ENCODE data around the gene GNA12. TPM values are rescaled to one million over a fixed set of nuclear protein-coding genes. Genes with fewer than 3 reads are reported as not detected.
A peak's percentile ranks its signal among the peaks of the same experiment; 100 is the strongest.
"Not testable (repeated sequence)": the region's sequence is repeated elsewhere in the genome, so short reads cannot be mapped to it uniquely, and the experiment has no call there.

Gene GNA12
- total RNA-seq, 4 donors from 2014 or later = 7.6 to 8.4 (median 8.1) TPM

DNA sequence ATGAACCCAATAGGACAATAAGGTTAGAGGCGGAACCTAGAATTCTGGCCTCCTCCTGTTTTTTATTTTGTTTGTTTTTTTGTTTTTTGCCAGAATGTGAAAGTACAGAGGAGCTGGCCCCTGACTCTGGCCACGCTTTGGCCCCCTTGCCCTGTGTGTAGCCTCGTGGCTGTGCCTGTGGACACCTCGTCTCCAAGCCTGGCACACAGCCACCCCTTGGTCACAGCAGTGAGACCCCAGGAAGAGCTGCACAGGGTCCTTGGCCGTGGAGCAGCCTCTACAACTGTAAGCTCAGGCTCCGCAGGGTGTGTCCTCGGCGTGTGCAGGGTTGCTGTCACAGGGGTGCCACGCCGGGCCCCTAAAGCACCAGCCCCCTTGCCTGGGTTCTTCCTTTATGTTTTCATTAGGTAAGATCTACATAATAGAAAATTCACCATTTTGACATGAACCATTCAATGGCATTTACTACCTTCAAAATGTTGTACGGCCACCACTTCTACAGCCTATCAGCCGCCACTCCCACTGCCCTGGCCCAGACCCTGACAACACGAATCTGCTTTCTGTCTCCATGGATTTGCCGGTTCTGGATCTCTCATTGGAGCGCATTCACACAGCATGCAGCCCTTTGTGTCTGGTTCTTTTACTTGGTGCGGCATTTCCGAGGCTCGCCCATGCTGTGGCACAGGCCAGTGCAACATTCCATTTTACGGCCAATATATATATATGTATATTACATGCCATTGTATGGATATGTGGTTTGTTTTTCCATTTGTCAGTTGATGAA lies 105.2 kb downstream of the GNA12 start:
- DNase-seq = peak in 1 of 2 donors; percentile 13
- in situ Hi-C loops (cut with MboI; ENCODE audit: low sequenced_read_pairs in 4 of 4) (no loop called here), intact Hi-C loops (cut with DNase I; ENCODE audit: low total_unique reads) (loop anchor here (2.0 kb wide), 1 partner anchor 20 kb away; no protein-coding TSS in a partner anchor)
- Histone ChIP-seq H3K36me3 (no peaks in the 10 kb centered on the region), H3K4me1 (peaks cover 8 to 12% of the 10 kb centered on the region in 2 donors), H3K4me3 (no peak overlapping the region), H3K27me3 (no peaks in the 10 kb centered on the region), H3K9me3 (no peaks in the 10 kb centered on the region), H3K27ac (no peak overlapping the region)
- no peak for TF ChIP-seq POLR2A (IDR thresholded peaks at IDR 0.05)
- TF ChIP-seq, protein P1, sequence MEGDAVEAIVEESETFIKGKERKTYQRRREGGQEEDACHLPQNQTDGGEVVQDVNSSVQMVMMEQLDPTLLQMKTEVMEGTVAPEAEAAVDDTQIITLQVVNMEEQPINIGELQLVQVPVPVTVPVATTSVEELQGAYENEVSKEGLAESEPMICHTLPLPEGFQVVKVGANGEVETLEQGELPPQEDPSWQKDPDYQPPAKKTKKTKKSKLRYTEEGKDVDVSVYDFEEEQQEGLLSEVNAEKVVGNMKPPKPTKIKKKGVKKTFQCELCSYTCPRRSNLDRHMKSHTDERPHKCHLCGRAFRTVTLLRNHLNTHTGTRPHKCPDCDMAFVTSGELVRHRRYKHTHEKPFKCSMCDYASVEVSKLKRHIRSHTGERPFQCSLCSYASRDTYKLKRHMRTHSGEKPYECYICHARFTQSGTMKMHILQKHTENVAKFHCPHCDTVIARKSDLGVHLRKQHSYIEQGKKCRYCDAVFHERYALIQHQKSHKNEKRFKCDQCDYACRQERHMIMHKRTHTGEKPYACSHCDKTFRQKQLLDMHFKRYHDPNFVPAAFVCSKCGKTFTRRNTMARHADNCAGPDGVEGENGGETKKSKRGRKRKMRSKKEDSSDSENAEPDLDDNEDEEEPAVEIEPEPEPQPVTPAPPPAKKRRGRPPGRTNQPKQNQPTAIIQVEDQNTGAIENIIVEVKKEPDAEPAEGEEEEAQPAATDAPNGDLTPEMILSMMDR (IDR thresholded peaks at IDR 0.05 in 4 of 5, conservative IDR thresholded peaks at IDR 0.05 in 1 of 5) = no peak
- no peak for ATAC-seq

DNA sequence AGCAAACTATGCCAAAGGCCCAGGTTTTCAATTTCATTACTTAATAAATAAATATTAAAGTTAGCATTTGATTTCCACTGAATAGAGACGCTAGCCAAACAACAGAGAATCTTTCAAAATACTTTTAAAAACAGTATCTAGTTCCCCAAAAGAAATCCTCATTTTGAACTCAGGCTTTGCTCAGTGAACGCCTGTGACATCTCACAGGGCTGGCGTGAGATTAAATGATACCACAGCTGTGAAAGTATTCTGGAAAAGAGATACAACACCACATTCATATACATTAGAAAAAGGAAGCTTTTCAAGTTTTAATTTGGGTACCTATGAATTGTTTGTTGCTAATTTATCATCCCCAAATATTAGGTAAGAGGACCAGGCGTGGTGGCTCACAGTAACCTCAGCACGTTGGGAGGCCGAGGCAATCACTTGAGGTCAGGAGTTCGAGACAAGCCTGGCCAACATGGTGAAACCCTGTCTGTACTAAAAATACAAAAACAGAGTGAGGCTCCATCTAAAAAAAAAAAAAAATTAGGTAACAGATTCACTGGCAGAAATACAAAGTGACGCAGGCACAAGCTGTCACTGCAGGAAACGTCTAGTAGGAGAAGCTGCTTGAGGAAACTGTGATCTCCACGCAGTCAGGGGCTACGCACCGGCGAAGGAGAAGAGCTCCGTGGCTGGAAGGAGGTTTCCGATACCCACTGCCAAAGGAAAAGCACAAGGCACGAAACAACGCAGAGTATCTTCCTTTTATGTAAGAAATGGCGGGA lies 106.2 kb downstream of the GNA12 start:
- in situ Hi-C loops (cut with MboI; ENCODE audit: low sequenced_read_pairs in 4 of 4) = no loop called here
- DNase-seq = peak; percentile 17 to 69
- no peaks in the 10 kb centered on the region for H3K36me3 ChIP-seq
- H3K4me3 ChIP-seq = no peak overlapping the region
- H3K27ac ChIP-seq = peak overlapping the region in 3 of 4 donors; percentile 10 to 39 (median 25)
- H3K9me3 ChIP-seq = no peaks in the 10 kb centered on the region
- no peaks in the 10 kb centered on the region for H3K27me3 ChIP-seq
- TF ChIP-seq, protein P1 (IDR thresholded peaks at IDR 0.05 in 4 of 5, conservative IDR thresholded peaks at IDR 0.05 in 1 of 5) = no peak
- TF ChIP-seq POLR2A (IDR thresholded peaks at IDR 0.05) = peak in 1 of 2 donors; percentile 25
- intact Hi-C loops (cut with DNase I; ENCODE audit: low total_unique reads) = loop anchor here (2.0 kb wide), 1 partner anchor 21 kb away; no protein-coding TSS in a partner anchor
- peaks cover 17 to 20% of the 10 kb centered on the region in 2 donors for H3K4me1 ChIP-seq
- ATAC-seq = peak; percentile 51 to 79

DNA sequence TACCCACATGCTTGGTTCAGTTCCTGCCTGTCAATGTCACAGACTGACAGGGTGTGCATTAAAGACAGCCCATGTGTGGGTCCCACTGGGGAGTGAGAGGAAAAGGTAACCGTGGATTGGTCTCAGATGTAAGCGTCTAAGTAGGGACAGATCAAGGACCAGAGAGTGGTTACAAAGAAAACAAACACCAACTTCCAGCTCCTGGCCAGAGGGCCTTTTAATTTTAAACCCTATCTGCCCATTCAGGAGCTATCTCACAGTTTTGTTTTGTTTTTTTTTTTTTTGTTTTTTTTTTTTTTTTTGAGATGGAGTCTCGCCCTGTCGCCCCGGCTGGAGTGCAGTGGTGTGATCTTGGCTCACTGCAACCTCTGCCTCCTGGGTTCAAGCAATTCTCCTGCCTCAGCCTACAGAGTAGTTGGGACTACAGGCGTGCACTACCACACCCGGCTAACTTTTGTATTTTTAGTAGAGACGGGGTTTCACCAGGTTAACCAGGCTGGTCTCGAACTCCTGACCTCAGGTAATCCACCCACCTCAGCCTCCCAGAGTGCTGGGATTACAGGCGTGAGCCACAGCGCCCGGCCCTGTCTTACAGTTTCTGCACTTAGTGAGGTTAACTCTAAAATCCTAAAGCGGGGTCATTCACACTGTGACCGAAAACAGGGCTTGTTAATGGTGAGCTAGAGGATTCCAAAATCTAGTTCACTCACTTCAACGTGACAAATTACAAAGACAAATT lies 106.9 kb downstream of the GNA12 start:
- H3K27me3 ChIP-seq; ATAC-seq; in situ Hi-C loops (cut with MboI; ENCODE audit: low sequenced_read_pairs in 4 of 4); H3K4me3 ChIP-seq; H3K36me3 ChIP-seq; H3K9me3 ChIP-seq; intact Hi-C loops (cut with DNase I; ENCODE audit: low total_unique reads): not testable (repeated sequence)
- H3K4me1 ChIP-seq = peaks cover 22 to 25% of the 10 kb centered on the region in 2 donors
- peak in 1 of 2 donors; percentile 7 for DNase-seq
- H3K27ac ChIP-seq = peak overlapping the region in 2 of 4 donors; percentile 10 to 19

DNA sequence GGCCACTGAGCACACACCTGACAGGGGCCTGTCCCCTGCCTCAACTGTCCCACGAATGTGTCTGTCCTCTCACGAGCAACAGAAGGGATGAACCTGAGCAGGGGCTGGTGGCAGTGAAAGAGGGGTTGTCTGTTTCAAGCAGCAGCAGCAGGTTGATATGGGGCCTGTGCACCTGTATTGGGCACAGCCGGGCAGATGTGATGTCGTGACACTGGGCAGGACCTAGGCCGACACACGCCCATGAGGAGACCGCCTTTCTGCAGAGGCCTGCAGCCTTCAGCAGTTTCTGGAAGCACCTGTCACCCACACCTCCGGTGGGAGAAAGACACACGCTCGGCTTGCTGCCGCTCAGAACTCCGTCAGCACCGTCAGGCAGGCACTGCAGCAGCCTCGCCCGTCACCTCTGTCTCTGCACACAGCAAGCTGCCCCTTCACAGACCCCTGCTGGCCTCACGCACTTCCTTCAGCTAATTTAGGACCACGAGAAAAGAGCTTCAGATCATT lies 107.6 kb downstream of the GNA12 start:
- Histone ChIP-seq H3K27me3 (no peaks in the 10 kb centered on the region), H3K27ac (no peak overlapping the region), H3K4me3 (no peak overlapping the region), H3K9me3 (no peaks in the 10 kb centered on the region), H3K36me3 (peaks cover 0 to under 1% of the 10 kb centered on the region in 2 donors), H3K4me1 (peaks cover 22 to 25% of the 10 kb centered on the region in 2 donors)
- ATAC-seq (no peak), DNase-seq (peak in 1 of 2 donors; percentile 9)
- TF ChIP-seq POLR2A (IDR thresholded peaks at IDR 0.05) = no peak
- TF ChIP-seq, protein P1 (IDR thresholded peaks at IDR 0.05 in 4 of 5, conservative IDR thresholded peaks at IDR 0.05 in 1 of 5) = no peak
- intact Hi-C loops (cut with DNase I; ENCODE audit: low total_unique reads) (no loop called here), in situ Hi-C loops (cut with MboI; ENCODE audit: low sequenced_read_pairs in 4 of 4) (no loop called here)
